Esophagus squamous epithelium (tissue), 4 donors: Measurements from ENCODE around the gene ANKRD17.

Experiments
- POLR2A ChIP-seq, 4 donors: fragments of 450-650 bp; IDR thresholded peaks; one replicate each; pipeline ENCODE4 v1.6.1; 2017; ENCODE audit warnings: antibody characterized with exemption in 4 of 4, mild to moderate bottlenecking in 4 of 4, moderate library complexity in 3 of 4
- TF ChIP-seq, protein P1 (sequence below), 6 experiments: fragments of 450-650 bp in 4 of 6; fragments of 200-600 bp in 2 of 6; sonication (generic) in 2 of 6; IDR thresholded peaks; one replicate each; pipeline ENCODE4 v1.5.1; 2016 to 2019; ENCODE audit warnings: antibody characterized with exemption in 6 of 6, mild to moderate bottlenecking in 4 of 6, moderate library complexity in 4 of 6

DNA sequence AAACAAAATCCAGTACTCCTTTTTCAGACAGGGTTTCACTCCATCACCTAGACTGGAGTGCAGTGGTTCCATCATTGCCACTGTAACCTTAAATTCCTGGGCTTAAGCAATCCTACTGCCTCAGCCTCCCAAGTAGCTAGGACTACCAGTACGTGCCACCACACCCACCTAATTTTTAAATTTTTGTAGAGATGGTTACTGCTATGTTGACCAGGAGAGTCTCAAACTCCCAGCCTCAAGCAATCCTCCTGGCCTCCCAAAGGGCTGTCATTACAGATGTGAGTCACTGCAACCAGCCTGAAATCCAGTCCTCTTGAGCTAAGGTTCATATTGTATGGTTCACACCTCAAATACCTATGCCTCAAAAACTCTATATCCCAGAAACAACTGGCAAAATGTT is 22.4 kb downstream of the ANKRD17 start:
- no peak for TF ChIP-seq POLR2A (IDR thresholded peaks at IDR 0.05)
- TF ChIP-seq, protein P1, sequence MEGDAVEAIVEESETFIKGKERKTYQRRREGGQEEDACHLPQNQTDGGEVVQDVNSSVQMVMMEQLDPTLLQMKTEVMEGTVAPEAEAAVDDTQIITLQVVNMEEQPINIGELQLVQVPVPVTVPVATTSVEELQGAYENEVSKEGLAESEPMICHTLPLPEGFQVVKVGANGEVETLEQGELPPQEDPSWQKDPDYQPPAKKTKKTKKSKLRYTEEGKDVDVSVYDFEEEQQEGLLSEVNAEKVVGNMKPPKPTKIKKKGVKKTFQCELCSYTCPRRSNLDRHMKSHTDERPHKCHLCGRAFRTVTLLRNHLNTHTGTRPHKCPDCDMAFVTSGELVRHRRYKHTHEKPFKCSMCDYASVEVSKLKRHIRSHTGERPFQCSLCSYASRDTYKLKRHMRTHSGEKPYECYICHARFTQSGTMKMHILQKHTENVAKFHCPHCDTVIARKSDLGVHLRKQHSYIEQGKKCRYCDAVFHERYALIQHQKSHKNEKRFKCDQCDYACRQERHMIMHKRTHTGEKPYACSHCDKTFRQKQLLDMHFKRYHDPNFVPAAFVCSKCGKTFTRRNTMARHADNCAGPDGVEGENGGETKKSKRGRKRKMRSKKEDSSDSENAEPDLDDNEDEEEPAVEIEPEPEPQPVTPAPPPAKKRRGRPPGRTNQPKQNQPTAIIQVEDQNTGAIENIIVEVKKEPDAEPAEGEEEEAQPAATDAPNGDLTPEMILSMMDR (IDR thresholded peaks at IDR 0.05): no peak
